Spleen (tissue), 11 donors: Measurements from ENCODE around the gene HFM1. TPM values are rescaled to one million over a fixed set of nuclear protein-coding genes. Genes with fewer than 3 reads are reported as not detected.

Source experiments
- DNase-seq: peaks from one replicate; pipeline ENCODE4 v3.0.0-alpha.2; 2020
- H3K27ac ChIP-seq, 8 donors: fragments of 200-600 bp; sonication (generic) in 7 of 8; 1 replicate in 4 of 8; 2 replicates in 4 of 8; pipeline versions ENCODE4 v1.5.0 to v1.8.0; 2016 to 2021; ENCODE audit warnings: inconsistent platforms in 4 of 8, mild to moderate bottlenecking in 4 of 8, moderate library complexity in 1 of 8
- H3K27me3 ChIP-seq, 7 donors: fragments of 200-600 bp; sonication (generic) in 6 of 7; replicated peaks in 1 of 7; 1 replicate in 4 of 7; 2 replicates in 3 of 7; pipeline versions ENCODE4 v1.5.0 to v1.8.0; 2016 to 2021; ENCODE audit warnings: inconsistent platforms in 3 of 7, mild to moderate bottlenecking in 1 of 7
- H3K36me3 ChIP-seq, 6 donors: fragments of 200-600 bp; sonication (generic) in 5 of 6; 1 replicate in 4 of 6; 2 replicates in 2 of 6; pipeline versions ENCODE4 v1.5.0 to v1.8.0; 2016 to 2021; ENCODE audit warnings: inconsistent platforms in 2 of 6
- H3K4me1 ChIP-seq, 6 donors: fragments of 200-600 bp; sonication (generic) in 5 of 6; 1 replicate in 3 of 6; 2 replicates in 3 of 6; pipeline versions ENCODE4 v1.5.0 to v1.8.0; 2016 to 2021; ENCODE audit warnings: inconsistent platforms in 3 of 6
- H3K4me3 ChIP-seq, 8 donors: fragments of 200-600 bp; sonication (generic) in 7 of 8; 1 replicate in 4 of 8; 2 replicates in 4 of 8; pipeline versions ENCODE4 v1.5.0 to v1.8.0; 2016 to 2021; ENCODE audit warnings: inconsistent platforms in 4 of 8, mild to moderate bottlenecking in 4 of 8, moderate library complexity in 2 of 8
- H3K9me3 ChIP-seq, 8 donors: fragments of 200-600 bp; sonication (generic) in 7 of 8; 1 replicate in 4 of 8; 2 replicates in 4 of 8; pipeline versions ENCODE4 v1.5.0 to v1.8.0; 2016 to 2021; ENCODE audit warnings: inconsistent platforms in 4 of 8
- CTCF ChIP-seq, 11 experiments: fragments of 200-600 bp in 7 of 11; fragments of 450-650 bp in 4 of 11; sonication (generic) in 4 of 11; IDR thresholded peaks in 8 of 11; conservative IDR thresholded peaks in 3 of 11; 1 replicate in 7 of 11; 2 replicates in 4 of 11; pipeline versions ENCODE4 v1.4.0 to v1.8.0; 2016 to 2021; ENCODE audit warnings: antibody characterized with exemption in 11 of 11, inconsistent platforms in 4 of 11, mild to moderate bottlenecking in 1 of 11
- POLR2A ChIP-seq, 3 donors: fragments of 450-650 bp; IDR thresholded peaks; one replicate each; pipeline ENCODE4 v1.5.1; 2017; ENCODE audit warnings: antibody characterized with exemption in 3 of 3, mild to moderate bottlenecking in 1 of 3
- POLR2AphosphoS5 ChIP-seq, 3 donors: sonication (generic); formaldehyde crosslinking; IDR thresholded peaks; one replicate each; pipeline ENCODE4 v1.5.1; 2017; ENCODE audit warnings: antibody characterized with exemption in 3 of 3
- WGBS, 5 donors: extraction: QIAGEN DNeasy Blood & Tissue Kit in 3 of 5; methylation state at CpG; one replicate each; pipeline versions ENCODE4 v1.1.5 to v1.1.7; 2013 to 2018; 5-methylcytosine and 5-hydroxymethylcytosine counted together
- intact Hi-C: fragments of 100-400 bp; cut with DNase I; formaldehyde crosslinking; loops from one replicate; pipeline ENCODE4 v1.15.0; 2023; ENCODE audit warnings: low total_unique reads
- polyA plus RNA-seq, 3 donors: library from polyadenylated mRNA; stranded (reverse); fragments of 200-250 nt; gene quantifications; one replicate each; pipeline ENCODE4 v1.2.1, GENCODE V29; 2013
- total RNA-seq, 7 donors: library from RNA; depleted of rRNA in 3 of 7; stranded (reverse); fragments of >200 nt in 3 of 7; fragmentation: NEBNext Ultra II Directional in 4 of 7; extraction: Animal tissue kit (Norgen Biotek cat#: 25700) in 4 of 7; gene quantifications; one replicate each; pipeline versions ENCODE4 v1.1.0 to v1.2.1, GENCODE V29; 2016 to 2021
- donor health status: healthy with polysubstance abuse.
- donor health status: DM: no; HTN: no; CAD: no; lungs with moderate emphysema.
- donor health status: DM: no; HTN: no; CAD: no.
- donor health status: Bipolar disorder and iron deficiency.
- donor health status: healthy.
- donor health status: DM: no; HTN: no; CAD: no.
- donor health status: DM: yes; HTN: yes; CAD: no.

The HFM1 gene
- total and polyA plus RNA-seq, 10 donors: 0.39 to 2.3 (median 0.75) TPM

GRCh38 chr1:91398291-91398690, 6.3 kb downstream of the HFM1 start:
- WGBS, 5 donors: 74 to 96% (median 75%) methylated on average over 1 of the region's 1 CpG
- Histone ChIP-seq H3K4me1 (peaks cover 0 to 5% (median 0%) of the 10 kb centered on the region in 6 donors), H3K27ac (no peak overlapping the region), H3K36me3 (no peaks in the 10 kb centered on the region), H3K4me3 (no peak overlapping the region), H3K9me3 (no peaks in the 10 kb centered on the region), H3K27me3 (peaks cover 0 to 4% (median 0%) of the 10 kb centered on the region in 7 donors)
- TF ChIP-seq POLR2AphosphoS5 (IDR thresholded peaks at IDR 0.05) (no peak), CTCF (IDR thresholded peaks at IDR 0.05 in 8 of 11, conservative IDR thresholded peaks at IDR 0.05 in 3 of 11) (no peak), POLR2A (IDR thresholded peaks at IDR 0.05) (no peak)
- intact Hi-C loops: no loop called here
- no peak for DNase-seq

GRCh38 chr1:91397605-91398004, 7.0 kb downstream of the HFM1 start:
- H3K27me3 ChIP-seq: no peaks in the 10 kb centered on the region
- no peak overlapping the region for H3K27ac ChIP-seq
- no peak overlapping the region for H3K4me3 ChIP-seq
- intact Hi-C loops: no loop called here
- no peak for TF ChIP-seq POLR2AphosphoS5 (IDR thresholded peaks at IDR 0.05)
- TF ChIP-seq CTCF (IDR thresholded peaks at IDR 0.05 in 8 of 11, conservative IDR thresholded peaks at IDR 0.05 in 3 of 11): no peak
- no peak for TF ChIP-seq POLR2A (IDR thresholded peaks at IDR 0.05)
- 83 to 87% (median 84%) methylated on average over 4 of the region's 4 CpGs for WGBS, 5 donors
- no peaks in the 10 kb centered on the region for H3K9me3 ChIP-seq
- no peaks in the 10 kb centered on the region for H3K36me3 ChIP-seq
- H3K4me1 ChIP-seq: peaks cover 0 to 5% (median 0%) of the 10 kb centered on the region in 6 donors
- DNase-seq: no peak

- no peak overlapping the region for H3K4me3 ChIP-seq
- intact Hi-C loops: no loop called here
- DNase-seq: no peak
- peaks cover 0 to 3% (median 0%) of the 10 kb centered on the region in 8 donors for H3K9me3 ChIP-seq
- TF ChIP-seq CTCF (IDR thresholded peaks at IDR 0.05 in 8 of 11, conservative IDR thresholded peaks at IDR 0.05 in 3 of 11) (no peak), POLR2A (IDR thresholded peaks at IDR 0.05) (no peak), POLR2AphosphoS5 (IDR thresholded peaks at IDR 0.05) (no peak)
- H3K27ac ChIP-seq: no peak overlapping the region
- H3K36me3 ChIP-seq: no peaks in the 10 kb centered on the region
- no peaks in the 10 kb centered on the region for H3K27me3 ChIP-seq
- H3K4me1 ChIP-seq: no peaks in the 10 kb centered on the region
- 84 to 93% (median 92%) methylated on average over 1 of the region's 1 CpG for WGBS, 5 donors
Measured at GRCh38 chr1:91393042-91393441, 11.6 kb downstream of the HFM1 start.

GRCh38 chr1:91386109-91386508, 18.5 kb downstream of the HFM1 start:
- no peaks in the 10 kb centered on the region for H3K36me3 ChIP-seq
- H3K4me1 ChIP-seq: no peaks in the 10 kb centered on the region
- 92 to 100% (median 96%) methylated on average over 2 of the region's 2 CpGs for WGBS, 5 donors
- intact Hi-C loops: no loop called here
- no peaks in the 10 kb centered on the region for H3K27me3 ChIP-seq
- no peak for DNase-seq
- TF ChIP-seq POLR2AphosphoS5 (IDR thresholded peaks at IDR 0.05): no peak
- no peak for TF ChIP-seq CTCF (IDR thresholded peaks at IDR 0.05 in 8 of 11, conservative IDR thresholded peaks at IDR 0.05 in 3 of 11)
- TF ChIP-seq POLR2A (IDR thresholded peaks at IDR 0.05): no peak
- no peak overlapping the region for H3K27ac ChIP-seq
- no peaks in the 10 kb centered on the region for H3K9me3 ChIP-seq
- no peak overlapping the region for H3K4me3 ChIP-seq
